ENCODE measurements around the gene ERG.

ERG gene

GRCh38 chr21:38506661-38507281, 8.5 kb upstream of the ERG start:
- no peak for DNase-seq (ENCODE audit: extremely low read depth, insufficient read length)
- Histone ChIP-seq H3K27me3 (replicated peaks; ENCODE audit: control insufficient read depth, insufficient read depth, low read length) (no peaks in the 10 kb centered on the region), H3K4me3 (replicated peaks; ENCODE audit: low read depth, low read length) (no peak overlapping the region)

GRCh38 chr21:38505654-38506523, 7.6 kb upstream of the ERG start:
- no peaks in the 10 kb centered on the region for H3K36me3 ChIP-seq (ENCODE audit: control insufficient read depth, insufficient read depth, low read length)
- H3K4me3 ChIP-seq (replicated peaks; ENCODE audit: low read depth, low read length) = no peak overlapping the region
- no peaks in the 10 kb centered on the region for H3K27me3 ChIP-seq (replicated peaks; ENCODE audit: control insufficient read depth, insufficient read depth, low read length)
- no peak for DNase-seq (ENCODE audit: extremely low read depth, insufficient read length)
- TF ChIP-seq CTCF (IDR thresholded peaks at IDR 0.05; ENCODE audit: insufficient read depth, low read length, poor library complexity, severe bottlenecking) = peak; percentile 69

More at GRCh38 chr21:38506661-38507281, 8.5 kb upstream of the ERG start:
- no peak for TF ChIP-seq CTCF (IDR thresholded peaks at IDR 0.05; ENCODE audit: insufficient read depth, low read length, poor library complexity, severe bottlenecking)
- no peaks in the 10 kb centered on the region for H3K36me3 ChIP-seq (ENCODE audit: control insufficient read depth, insufficient read depth, low read length)

GRCh38 chr21:38504066-38504465, 5.8 kb upstream of the ERG start:
- H3K4me3 ChIP-seq (replicated peaks; ENCODE audit: low read depth, low read length) = no peak overlapping the region
- H3K27me3 ChIP-seq (replicated peaks; ENCODE audit: control insufficient read depth, insufficient read depth, low read length) = no peaks in the 10 kb centered on the region
- no peak for TF ChIP-seq CTCF (IDR thresholded peaks at IDR 0.05; ENCODE audit: insufficient read depth, low read length, poor library complexity, severe bottlenecking)
- no peaks in the 10 kb centered on the region for H3K36me3 ChIP-seq (ENCODE audit: control insufficient read depth, insufficient read depth, low read length)
- no peak for DNase-seq (ENCODE audit: extremely low read depth, insufficient read length)

- no peaks in the 10 kb centered on the region for H3K27me3 ChIP-seq (replicated peaks; ENCODE audit: control insufficient read depth, insufficient read depth, low read length)
- DNase-seq (ENCODE audit: extremely low read depth, insufficient read length) = no peak
- no peaks in the 10 kb centered on the region for H3K36me3 ChIP-seq (ENCODE audit: control insufficient read depth, insufficient read depth, low read length)
- TF ChIP-seq CTCF (IDR thresholded peaks at IDR 0.05; ENCODE audit: insufficient read depth, low read length, poor library complexity, severe bottlenecking) = no peak
- no peak overlapping the region for H3K4me3 ChIP-seq (replicated peaks; ENCODE audit: low read depth, low read length)
Observed at GRCh38 chr21:38503583-38503982, 5.3 kb upstream of the ERG start.

GRCh38 chr21:38500073-38500472, 1.8 kb upstream of the ERG start:
- no peak for DNase-seq (ENCODE audit: extremely low read depth, insufficient read length)
- Histone ChIP-seq H3K27me3 (replicated peaks; ENCODE audit: control insufficient read depth, insufficient read depth, low read length) (peaks cover 1% of the 10 kb centered on the region), H3K36me3 (ENCODE audit: control insufficient read depth, insufficient read depth, low read length) (no peaks in the 10 kb centered on the region), H3K4me3 (replicated peaks; ENCODE audit: low read depth, low read length) (no peak overlapping the region)
- no peak for TF ChIP-seq CTCF (IDR thresholded peaks at IDR 0.05; ENCODE audit: insufficient read depth, low read length, poor library complexity, severe bottlenecking)

Measured in GM06990 (cell line).